OCI-LY7 (cell line): Measurements from ENCODE around the gene SLC16A10. TPM values are rescaled to one million over a fixed set of nuclear protein-coding genes. Genes with fewer than 3 reads are reported as not detected.

ENCODE experiments used
- BruUV-seq: library from RNA; stranded (reverse); fragments of 400-500 nt; replicated peaks from 2 replicates; lab custom pipeline; 2021; lab: Mats Ljungman, UMichigan
- CTCF ChIA-PET: fragments of 300-600 bp; sonication (Branson Sonifier 250); formaldehyde crosslinking; loops from one replicate; lab custom pipeline; 2022; ENCODE audit warnings: antibody characterized with exemption; ENCODE audit not compliant: unreplicated experiment; lab: Charles Lee
- POLR2A ChIA-PET: fragments of 300-600 bp; sonication (Branson Sonifier 250); formaldehyde crosslinking; loops from one replicate; lab custom pipeline; 2022; ENCODE audit warnings: antibody characterized with exemption; lab: Charles Lee
- DNase-seq: peaks from one replicate; pipeline ENCODE4 v3.0.0-alpha.2; 2015; ENCODE audit warnings: low spot score
- H2AFZ ChIP-seq: fragments of 200-600 bp; sonication (generic), shearing (Covaris generic); 2 replicates; pipeline ENCODE4 v1.6.1; 2014; ENCODE audit warnings: mild to moderate bottlenecking, antibody characterized with exemption, low read length, moderate library complexity
- H3K27ac ChIP-seq: fragments of 200-600 bp; sonication (generic); 2 replicates; pipeline ENCODE4 v1.5.1; 2014; ENCODE audit warnings: mixed run types, low read depth, mild to moderate bottlenecking, moderate library complexity, low read length, inconsistent platforms; ENCODE audit not compliant: poor library complexity, severe bottlenecking
- H3K36me3 ChIP-seq: fragments of 200-600 bp; sonication (generic); 2 replicates; pipeline ENCODE4 v1.6.1; 2014; ENCODE audit warnings: mild to moderate bottlenecking, antibody characterized with exemption, low read length, moderate library complexity, mixed read lengths; ENCODE audit not compliant: insufficient read depth
- H3K4me1 ChIP-seq: fragments of 200-600 bp; sonication (generic); 2 replicates; pipeline ENCODE4 v1.5.1; 2014; ENCODE audit warnings: mild to moderate bottlenecking, low read length; ENCODE audit not compliant: insufficient read depth, poor library complexity, severe bottlenecking
- H3K4me2 ChIP-seq: fragments of 200-600 bp; sonication (generic); 2 replicates; pipeline ENCODE4 v1.6.1; 2014; ENCODE audit warnings: mild to moderate bottlenecking, low read length
- H3K4me3 ChIP-seq: fragments of 200-600 bp; sonication (generic); 2 replicates; pipeline ENCODE4 v1.5.1; 2014; ENCODE audit warnings: mild to moderate bottlenecking, low read depth, low read length; ENCODE audit not compliant: poor library complexity, severe bottlenecking
- H3K79me2 ChIP-seq: fragments of 200-600 bp; sonication (generic); 2 replicates; pipeline ENCODE4 v1.6.1; 2016; ENCODE audit warnings: low read depth, mild to moderate bottlenecking, low read length, moderate library complexity, mixed read lengths; ENCODE audit not compliant: insufficient read depth
- H3K9me2 ChIP-seq: fragments of 200-600 bp; sonication (generic); 2 replicates; pipeline ENCODE4 v1.6.1; 2016; ENCODE audit warnings: mild to moderate bottlenecking, low read length, mixed read lengths; ENCODE audit not compliant: insufficient read depth
- H3K9me3 ChIP-seq: fragments of 200-600 bp; sonication (generic); 2 replicates; pipeline ENCODE4 v1.6.1; 2014; ENCODE audit warnings: mild to moderate bottlenecking, mixed run types, low read length, mixed read lengths
- H4K20me1 ChIP-seq: fragments of 200-600 bp; sonication (generic); 2 replicates; pipeline ENCODE4 v1.6.1; 2014; ENCODE audit warnings: mild to moderate bottlenecking, antibody characterized with exemption, low read length, moderate library complexity, mixed read lengths; ENCODE audit not compliant: insufficient read depth
- EZH2phosphoT487 ChIP-seq: fragments of 200-600 bp; sonication (generic); IDR thresholded peaks from 2 replicates; pipeline ENCODE4 v1.6.1; 2018; ENCODE audit warnings: low read depth, borderline replicate concordance, mild to moderate bottlenecking, mixed run types, antibody characterized with exemption, low read length, moderate library complexity, mixed read lengths
- intact Hi-C: fragments of 100-400 bp; cut with micrococcal nuclease; formaldehyde crosslinking; loops from one replicate; pipeline ENCODE4 v1.10.0; 2022; ENCODE audit not compliant: unreplicated experiment
- total RNA-seq, 2 experiments: library from RNA; depleted of rRNA in 1 of 2; stranded (reverse); fragments of >200 nt in 1 of 2; shearing (Covaris generic) in 1 of 2; gene quantifications; 2 replicates each; pipeline ENCODE4 v1.2.3, GENCODE V29; 2014 to 2022
- TF ChIP-seq, protein P1 (sequence below): fragments of 200-600 bp; sonication (generic); conservative IDR thresholded peaks from 2 replicates; pipeline ENCODE4 v1.5.1; 2014; ENCODE audit warnings: mild to moderate bottlenecking, antibody characterized with exemption, low read length, moderate library complexity, mixed read lengths

SLC16A10 gene
- total RNA-seq, 2 experiments from 2014 or later, result not detected

DNA sequence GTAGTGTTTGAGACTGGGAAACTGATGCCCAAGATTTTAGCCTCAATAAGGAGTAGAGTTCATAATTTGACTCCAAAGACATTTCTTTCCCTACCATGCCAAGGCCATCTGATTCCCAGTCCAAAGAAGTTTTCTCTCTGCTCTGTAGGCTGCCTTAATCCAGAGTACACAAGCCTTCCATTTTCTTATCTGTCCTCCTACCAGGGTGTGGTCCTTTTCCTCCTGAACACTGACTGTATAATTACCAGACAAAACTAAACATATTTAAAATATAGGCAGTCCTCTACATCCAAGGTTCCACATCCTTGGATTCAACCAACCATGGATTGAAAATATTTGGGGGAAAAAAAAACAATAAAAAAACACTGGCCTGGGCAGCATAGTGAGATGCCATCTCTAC lies 108.4 kb downstream of the SLC16A10 start:
- ChIA-PET CTCF (no interaction called here), POLR2A (no interaction called here)
- no peak for TF ChIP-seq EZH2phosphoT487
- Histone ChIP-seq H3K4me3 (no peak overlapping the region), H3K27ac (no peak overlapping the region), H3K36me3 (no peaks in the 10 kb centered on the region), H3K4me2 (no peak overlapping the region), H3K4me1 (no peaks in the 10 kb centered on the region), H3K79me2 (no peaks in the 10 kb centered on the region), H3K9me3 (no peaks in the 10 kb centered on the region), H2AFZ (no peak overlapping the region), H3K9me2 (no peaks in the 10 kb centered on the region), H4K20me1 (no peaks in the 10 kb centered on the region)
- no TSS peak for BruUV-seq
- DNase-seq, result no peak
- intact Hi-C loops, result no loop called here

DNA sequence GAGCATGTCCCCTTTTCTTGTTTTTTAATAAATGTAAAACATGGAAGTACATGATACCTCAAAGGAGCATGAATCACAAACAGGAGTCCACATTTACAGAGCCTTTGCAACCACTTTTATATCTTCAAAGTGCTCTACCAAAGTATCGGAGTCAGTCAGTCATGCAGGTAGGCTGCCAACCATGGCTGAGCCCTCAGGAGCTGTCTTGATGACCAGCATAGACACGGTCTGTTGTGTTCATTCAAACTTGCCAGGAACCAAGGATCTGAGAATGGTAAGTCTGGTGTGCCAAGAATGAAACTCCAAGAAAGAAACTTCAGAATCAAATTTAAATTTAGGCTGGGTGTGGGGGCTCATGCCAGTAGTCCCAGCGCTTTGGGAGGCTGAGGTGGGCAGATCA lies 111.5 kb downstream of the SLC16A10 start:
- Histone ChIP-seq H2AFZ (no peak overlapping the region), H3K79me2 (no peaks in the 10 kb centered on the region), H4K20me1 (no peaks in the 10 kb centered on the region), H3K36me3 (no peaks in the 10 kb centered on the region), H3K4me2 (no peak overlapping the region), H3K4me1 (no peaks in the 10 kb centered on the region), H3K9me2 (no peaks in the 10 kb centered on the region), H3K27ac (no peak overlapping the region), H3K4me3 (no peak overlapping the region), H3K9me3 (no peaks in the 10 kb centered on the region)
- DNase-seq, result no peak
- CTCF ChIA-PET, result no interaction called here
- TF ChIP-seq, protein P1, sequence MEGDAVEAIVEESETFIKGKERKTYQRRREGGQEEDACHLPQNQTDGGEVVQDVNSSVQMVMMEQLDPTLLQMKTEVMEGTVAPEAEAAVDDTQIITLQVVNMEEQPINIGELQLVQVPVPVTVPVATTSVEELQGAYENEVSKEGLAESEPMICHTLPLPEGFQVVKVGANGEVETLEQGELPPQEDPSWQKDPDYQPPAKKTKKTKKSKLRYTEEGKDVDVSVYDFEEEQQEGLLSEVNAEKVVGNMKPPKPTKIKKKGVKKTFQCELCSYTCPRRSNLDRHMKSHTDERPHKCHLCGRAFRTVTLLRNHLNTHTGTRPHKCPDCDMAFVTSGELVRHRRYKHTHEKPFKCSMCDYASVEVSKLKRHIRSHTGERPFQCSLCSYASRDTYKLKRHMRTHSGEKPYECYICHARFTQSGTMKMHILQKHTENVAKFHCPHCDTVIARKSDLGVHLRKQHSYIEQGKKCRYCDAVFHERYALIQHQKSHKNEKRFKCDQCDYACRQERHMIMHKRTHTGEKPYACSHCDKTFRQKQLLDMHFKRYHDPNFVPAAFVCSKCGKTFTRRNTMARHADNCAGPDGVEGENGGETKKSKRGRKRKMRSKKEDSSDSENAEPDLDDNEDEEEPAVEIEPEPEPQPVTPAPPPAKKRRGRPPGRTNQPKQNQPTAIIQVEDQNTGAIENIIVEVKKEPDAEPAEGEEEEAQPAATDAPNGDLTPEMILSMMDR, result no peak
- TF ChIP-seq EZH2phosphoT487, result no peak
- intact Hi-C loops, result no loop called here
- POLR2A ChIA-PET, result interaction anchor here (0.6 kb wide), 1 partner anchor 217 kb away, joined by 7 read pairs; the partner anchor contains the start of gene RPF2
- BruUV-seq, result no TSS peak

DNA sequence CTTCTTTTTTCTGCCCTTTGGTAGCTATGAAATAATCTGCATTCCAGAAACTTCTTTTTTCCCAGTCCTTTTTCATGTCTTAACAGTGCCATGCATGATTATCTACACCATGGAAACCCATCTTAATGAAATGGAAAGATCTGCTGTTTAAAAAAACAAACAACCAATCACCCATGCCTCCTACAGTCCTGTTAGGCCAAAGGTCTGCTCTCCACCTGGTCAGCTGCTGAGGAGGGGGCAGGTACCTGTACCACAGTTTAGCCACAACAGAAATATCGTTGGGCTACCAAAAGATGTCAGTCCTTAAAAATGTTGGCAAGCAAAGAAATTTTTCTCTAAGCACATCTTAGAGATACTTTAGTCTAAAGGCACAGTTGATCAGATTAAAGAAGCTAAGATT lies 112.6 kb downstream of the SLC16A10 start:
- no peak for DNase-seq
- no peak overlapping the region for H3K4me3 ChIP-seq
- no peaks in the 10 kb centered on the region for H3K4me1 ChIP-seq
- no TSS peak for BruUV-seq
- no peaks in the 10 kb centered on the region for H3K9me2 ChIP-seq
- no peak for TF ChIP-seq EZH2phosphoT487
- TF ChIP-seq, protein P1, result no peak
- H2AFZ ChIP-seq, result no peak overlapping the region
- H3K79me2 ChIP-seq, result no peaks in the 10 kb centered on the region
- CTCF ChIA-PET, result no interaction called here
- POLR2A ChIA-PET, result interaction anchor here (0.7 kb wide), 1 partner anchor 60 kb away, joined by 4 read pairs; no protein-coding TSS in a partner anchor
- H3K9me3 ChIP-seq, result no peaks in the 10 kb centered on the region
- H3K4me2 ChIP-seq, result no peak overlapping the region
- intact Hi-C loops, result no loop called here
- no peak overlapping the region for H3K27ac ChIP-seq
- H3K36me3 ChIP-seq, result no peaks in the 10 kb centered on the region
- no peaks in the 10 kb centered on the region for H4K20me1 ChIP-seq
